Esophagus (tissue), 2 donors: ENCODE results near the gene GRID1. TPM values are rescaled to one million over a fixed set of nuclear protein-coding genes. Genes with fewer than 3 reads are reported as not detected.

Source experiments
- H3K27ac ChIP-seq, 2 donors: one replicate each; pipeline ENCODE4 v1.5.1; 2013; ENCODE audit warnings: low read depth in 2 of 2, mild to moderate bottlenecking in 2 of 2, inconsistent platforms in 1 of 2, low read length in 1 of 2, moderate library complexity in 1 of 2
- H3K27me3 ChIP-seq, 2 donors: one replicate each; pipeline ENCODE4 v1.6.1; 2013; ENCODE audit warnings: low read length in 2 of 2, control low read depth in 1 of 2, mild to moderate bottlenecking in 1 of 2; ENCODE audit not compliant: insufficient read depth in 2 of 2, control insufficient read depth in 1 of 2
- H3K36me3 ChIP-seq, 2 donors: one replicate each; pipeline ENCODE4 v1.6.1; 2013; ENCODE audit warnings: low read length in 1 of 2; ENCODE audit not compliant: control insufficient read depth in 2 of 2, insufficient read depth in 2 of 2
- H3K4me1 ChIP-seq, 2 donors: one replicate each; pipeline ENCODE4 v1.6.1; 2013; ENCODE audit warnings: low read length in 1 of 2; ENCODE audit not compliant: control insufficient read depth in 2 of 2, insufficient read depth in 2 of 2
- H3K4me3 ChIP-seq, 2 donors: one replicate each; pipeline ENCODE4 v1.5.1; 2013; ENCODE audit warnings: low read length in 2 of 2, mild to moderate bottlenecking in 2 of 2, low read depth in 1 of 2, moderate library complexity in 1 of 2
- H3K9me3 ChIP-seq, 2 donors: one replicate each; pipeline ENCODE4 v1.6.1; 2013; ENCODE audit warnings: mild to moderate bottlenecking in 2 of 2, low read depth in 1 of 2, low read length in 1 of 2, moderate library complexity in 1 of 2; ENCODE audit not compliant: control insufficient read depth in 2 of 2, insufficient read depth in 1 of 2
- WGBS, 2 donors: extraction: QIAGEN DNeasy Blood & Tissue Kit; methylation state at CpG; one replicate each; pipeline ENCODE4 v1.1.7; 2013; 5-methylcytosine and 5-hydroxymethylcytosine counted together
- polyA plus RNA-seq, 2 donors: library from polyadenylated mRNA; stranded (reverse); fragments of 200-250 nt; gene quantifications; one replicate each; pipeline ENCODE4 v1.2.3, GENCODE V29; 2013
- donor health status: healthy with polysubstance abuse.
- donor health status: Bipolar disorder and iron deficiency.

Gene GRID1
- polyA plus RNA-seq, 2 donors: 0.04 to 0.32 TPM

GRCh38 chr10:85642421-85643170, 724.0 kb downstream of the GRID1 start:
- Histone ChIP-seq H3K27ac (no peak overlapping the region), H3K9me3 (no peaks in the 10 kb centered on the region), H3K4me1 (peaks cover 0 to 3% of the 10 kb centered on the region in 2 donors), H3K27me3 (no peaks in the 10 kb centered on the region), H3K36me3 (no peaks in the 10 kb centered on the region), H3K4me3 (no peak overlapping the region)
- 36 to 38% methylated on average over 4 of the region's 4 CpGs for WGBS, 2 donors

GRCh38 chr10:85642082-85642420, 724.5 kb downstream of the GRID1 start:
- H3K4me3 ChIP-seq: no peak overlapping the region

GRCh38 chr10:85641479-85642009, 725.1 kb downstream of the GRID1 start:
- Histone ChIP-seq H3K27ac (no peak overlapping the region), H3K27me3 (no peaks in the 10 kb centered on the region), H3K36me3 (no peaks in the 10 kb centered on the region), H3K4me1 (peaks cover 0 to 3% of the 10 kb centered on the region in 2 donors), H3K9me3 (no peaks in the 10 kb centered on the region), H3K4me3 (no peak overlapping the region)
- WGBS, 2 donors: 52 to 61% methylated on average over 6 of the region's 6 CpGs

More at GRCh38 chr10:85642082-85642420, 724.5 kb downstream of the GRID1 start:
- 81 to 86% methylated on average over 1 of the region's 1 CpG for WGBS, 2 donors
- no peak overlapping the region for H3K27ac ChIP-seq
- no peaks in the 10 kb centered on the region for H3K9me3 ChIP-seq
- H3K36me3 ChIP-seq: no peaks in the 10 kb centered on the region
- H3K27me3 ChIP-seq: no peaks in the 10 kb centered on the region
- H3K4me1 ChIP-seq: peaks cover 0 to 3% of the 10 kb centered on the region in 2 donors

GRCh38 chr10:85638797-85639196, 727.8 kb downstream of the GRID1 start:
- no peak overlapping the region for H3K27ac ChIP-seq
- H3K9me3 ChIP-seq: no peaks in the 10 kb centered on the region
- H3K36me3 ChIP-seq: no peaks in the 10 kb centered on the region
- H3K27me3 ChIP-seq: no peaks in the 10 kb centered on the region
- H3K4me3 ChIP-seq: no peak overlapping the region
- no peaks in the 10 kb centered on the region for H3K4me1 ChIP-seq

- H3K4me3 ChIP-seq: no peak overlapping the region
- H3K4me1 ChIP-seq: no peaks in the 10 kb centered on the region
- H3K36me3 ChIP-seq: no peaks in the 10 kb centered on the region
- H3K27ac ChIP-seq: no peak overlapping the region
- H3K9me3 ChIP-seq: no peaks in the 10 kb centered on the region
- 74 to 77% methylated on average over 5 of the region's 5 CpGs for WGBS, 2 donors
- no peaks in the 10 kb centered on the region for H3K27me3 ChIP-seq
These were observed 730.9 kb downstream of the GRID1 start for GRCh38 chr10:85635650-85636049.

GRCh38 chr10:85624511-85624910, 742.1 kb downstream of the GRID1 start:
- H3K9me3 ChIP-seq: no peaks in the 10 kb centered on the region
- no peaks in the 10 kb centered on the region for H3K27me3 ChIP-seq
- no peak overlapping the region for H3K4me3 ChIP-seq
- WGBS, 2 donors: 80 to 84% methylated on average over 7 of the region's 7 CpGs
- H3K36me3 ChIP-seq: no peaks in the 10 kb centered on the region
- no peak overlapping the region for H3K27ac ChIP-seq
- H3K4me1 ChIP-seq: no peaks in the 10 kb centered on the region

- H3K9me3 ChIP-seq: no peaks in the 10 kb centered on the region
- no peak overlapping the region for H3K27ac ChIP-seq
- no peaks in the 10 kb centered on the region for H3K36me3 ChIP-seq
- H3K4me3 ChIP-seq: no peak overlapping the region
- no peaks in the 10 kb centered on the region for H3K4me1 ChIP-seq
- H3K27me3 ChIP-seq: no peaks in the 10 kb centered on the region
These were observed 742.8 kb downstream of the GRID1 start for GRCh38 chr10:85623758-85624157.

GRCh38 chr10:85623342-85623741, 743.3 kb downstream of the GRID1 start:
- Histone ChIP-seq H3K27ac (no peak overlapping the region), H3K4me3 (no peak overlapping the region), H3K9me3 (no peaks in the 10 kb centered on the region), H3K4me1 (no peaks in the 10 kb centered on the region), H3K36me3 (no peaks in the 10 kb centered on the region), H3K27me3 (no peaks in the 10 kb centered on the region)
- WGBS, 2 donors: 58 to 82% methylated on average over 2 of the region's 2 CpGs

GRCh38 chr10:85622425-85622824, 744.2 kb downstream of the GRID1 start:
- Histone ChIP-seq H3K9me3 (no peaks in the 10 kb centered on the region), H3K36me3 (no peaks in the 10 kb centered on the region), H3K4me3 (no peak overlapping the region), H3K27ac (no peak overlapping the region), H3K4me1 (no peaks in the 10 kb centered on the region), H3K27me3 (no peaks in the 10 kb centered on the region)
- WGBS, 2 donors: 88 to 95% methylated on average over 3 of the region's 3 CpGs

GRCh38 chr10:85621562-85621961, 745.0 kb downstream of the GRID1 start:
- no peaks in the 10 kb centered on the region for H3K9me3 ChIP-seq
- no peaks in the 10 kb centered on the region for H3K27me3 ChIP-seq
- H3K4me3 ChIP-seq: no peak overlapping the region
- H3K4me1 ChIP-seq: no peaks in the 10 kb centered on the region
- no peaks in the 10 kb centered on the region for H3K36me3 ChIP-seq
- 39 to 41% methylated on average over 2 of the region's 2 CpGs for WGBS, 2 donors
- H3K27ac ChIP-seq: no peak overlapping the region
